K562 (cell line): ENCODE results near the gene SLC25A53. TPM values are rescaled to one million over a fixed set of nuclear protein-coding genes. Genes with fewer than 3 reads are reported as not detected.
A peak's percentile ranks its signal among the peaks of the same experiment; 100 is the strongest.

Experiments
- CBX8 ChIP-seq: fragments of 200-600 bp; sonication (generic); IDR thresholded peaks from 2 replicates; pipeline ENCODE4 v1.6.1; 2012; ENCODE audit warnings: borderline replicate concordance, mixed run types, low read depth, mild to moderate bottlenecking, moderate library complexity, mixed read lengths, low read length, control low read depth, inconsistent platforms; ENCODE audit not compliant: poor library complexity, severe bottlenecking; ENCODE audit errors: extremely low read depth
- ESRRB ChIP-seq: fragments of 250-450 bp; sonication (Bioruptor Pico); IDR thresholded peaks from 2 replicates; pipeline ENCODE4 v1.5.0; 2020; ENCODE audit warnings: mild to moderate bottlenecking, moderate library complexity, borderline replicate concordance
- JUN ChIP-seq, 2 experiments: sonication (generic) in 1 of 2; formaldehyde crosslinking in 1 of 2; IDR thresholded peaks; 2 replicates each; pipeline versions ENCODE4 v1.6.1 to v1.8.0; 2012 to 2022; ENCODE audit warnings: borderline replicate concordance in 2 of 2, mild to moderate bottlenecking in 2 of 2, improper control_type of control experiment in 1 of 2, low read depth in 1 of 2, low read length in 1 of 2, missing genetic modification reagents in 1 of 2
- MCM3 ChIP-seq: fragments of 450-650 bp; IDR thresholded peaks from 2 replicates; pipeline ENCODE4 v1.6.1; 2016
- PCBP1 ChIP-seq: fragments of 200-400 bp; formaldehyde crosslinking; IDR thresholded peaks from 2 replicates; pipeline ENCODE4 v1.6.1; 2018; ENCODE audit warnings: mild to moderate bottlenecking, low read depth, low read length; ENCODE audit not compliant: poor library complexity, severe bottlenecking
- RAD21 ChIP-seq, 2 experiments: fragments of 250-450 bp in 1 of 2; fragments of 450-650 bp in 1 of 2; sonication (Bioruptor Pico) in 1 of 2; formaldehyde crosslinking in 1 of 2; IDR thresholded peaks in 1 of 2; conservative IDR thresholded peaks in 1 of 2; 2 replicates each; pipeline versions ENCODE4 v1.4.0 to v1.8.0; 2020 to 2022; ENCODE audit warnings: mild to moderate bottlenecking in 2 of 2, moderate library complexity in 1 of 2
- ZNF23 ChIP-seq: fragments of 250-450 bp; sonication (Bioruptor Pico); IDR thresholded peaks from 2 replicates; pipeline ENCODE4 v1.4.0; 2020; ENCODE audit warnings: mild to moderate bottlenecking
- ZNF431 ChIP-seq: sonication (generic); formaldehyde crosslinking; IDR thresholded peaks from 2 replicates; pipeline ENCODE4 v1.8.0; 2022; ENCODE audit warnings: mild to moderate bottlenecking, missing genetic modification reagents
- polyA plus RNA-seq, 8 experiments: library from polyadenylated mRNA; depleted of rRNA in 4 of 8; stranded (reverse) in 5 of 8; unstranded in 3 of 8; fragments of >200 nt; fragmentation: Nextera tagmentation in 2 of 8; fragmentation: Illumina TruSeq in 1 of 8; extraction: Ambion mirVana in 2 of 8; extraction: Trizol in 1 of 8; gene quantifications; 2 replicates each; pipeline versions ENCODE4 v1.2.1 to v1.2.3, GENCODE V29; 2011 to 2014; ENCODE audit warnings: inconsistent platforms in 1 of 8, missing spikeins in 1 of 8
- total RNA-seq, 7 experiments: library from RNA; depleted of rRNA in 6 of 7; stranded (reverse); fragments of >200 nt in 6 of 7; fragmentation: Illumina TruSeq in 2 of 7; extraction: Trizol in 2 of 7; gene quantifications; 2 replicates each; pipeline versions ENCODE4 v1.2.1 to v1.2.3, GENCODE V29; 2011 to 2021; ENCODE audit warnings: low replicate concordance in 1 of 7
- TF ChIP-seq, protein P1 (sequence below), 2 experiments: fragments of 450-650 bp; formaldehyde crosslinking in 1 of 2; IDR thresholded peaks; 2 replicates each; pipeline versions ENCODE4 v1.4.0 to v1.6.1; 2014 to 2020; ENCODE audit warnings: mild to moderate bottlenecking in 2 of 2, borderline replicate concordance in 1 of 2, low read depth in 1 of 2
- TF ChIP-seq, protein P2 (sequence below): sonication (generic); formaldehyde crosslinking; IDR thresholded peaks from 2 replicates; pipeline ENCODE4 v1.8.0; 2022; ENCODE audit warnings: mild to moderate bottlenecking, missing genetic modification reagents
- TF ChIP-seq, protein P3 (sequence below), 2 experiments: fragments of 450-650 bp; IDR thresholded peaks; 2 replicates each; pipeline ENCODE4 v1.6.1; 2018; ENCODE audit warnings: mild to moderate bottlenecking in 2 of 2, low read depth in 1 of 2; ENCODE audit not compliant: partially characterized antibody in 2 of 2

The SLC25A53 gene
- total and polyA plus RNA-seq, 9 of the 15 experiments (the other 6 are each of a cell fraction or from before 2014, with no cell fraction given): 2.4 to 8.6 (median 5.6) TPM

DNA sequence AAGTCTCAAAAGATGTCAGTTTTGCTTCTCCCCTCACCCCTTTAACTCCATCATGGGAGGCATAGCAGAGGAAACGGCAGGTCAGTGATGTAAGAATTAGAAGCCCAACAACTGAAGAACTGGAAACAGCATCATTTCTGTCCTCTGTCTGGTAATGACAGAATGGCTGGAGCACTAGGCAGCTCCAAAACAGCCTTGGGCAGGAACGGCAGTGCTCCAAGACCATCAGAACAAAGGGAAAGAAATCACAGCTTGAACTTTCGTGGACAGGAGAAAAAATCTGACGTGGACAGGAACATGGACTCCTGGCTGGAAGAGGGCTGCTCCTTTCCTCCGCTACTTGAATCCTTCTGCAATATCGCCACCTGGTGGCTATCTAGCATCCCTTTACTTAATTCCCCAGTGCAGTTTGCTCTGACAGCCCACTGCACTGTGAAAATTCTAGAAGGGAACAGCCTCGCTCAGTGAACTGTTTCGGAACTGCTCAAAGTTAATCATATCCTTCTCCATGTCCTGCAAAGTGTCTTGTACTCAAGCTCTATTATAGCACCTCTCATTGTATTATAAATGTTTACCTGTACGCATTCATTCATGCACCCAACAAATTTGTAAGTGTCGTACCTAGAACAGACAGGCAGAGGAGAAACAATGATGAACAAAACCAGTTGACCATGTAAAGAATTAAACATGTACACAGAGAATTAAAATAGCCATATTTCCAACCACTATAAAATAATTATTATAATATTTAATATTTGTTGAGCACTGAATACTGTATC lies 20.4 kb downstream of the SLC25A53 start (continued):
- TF ChIP-seq, protein P1, sequence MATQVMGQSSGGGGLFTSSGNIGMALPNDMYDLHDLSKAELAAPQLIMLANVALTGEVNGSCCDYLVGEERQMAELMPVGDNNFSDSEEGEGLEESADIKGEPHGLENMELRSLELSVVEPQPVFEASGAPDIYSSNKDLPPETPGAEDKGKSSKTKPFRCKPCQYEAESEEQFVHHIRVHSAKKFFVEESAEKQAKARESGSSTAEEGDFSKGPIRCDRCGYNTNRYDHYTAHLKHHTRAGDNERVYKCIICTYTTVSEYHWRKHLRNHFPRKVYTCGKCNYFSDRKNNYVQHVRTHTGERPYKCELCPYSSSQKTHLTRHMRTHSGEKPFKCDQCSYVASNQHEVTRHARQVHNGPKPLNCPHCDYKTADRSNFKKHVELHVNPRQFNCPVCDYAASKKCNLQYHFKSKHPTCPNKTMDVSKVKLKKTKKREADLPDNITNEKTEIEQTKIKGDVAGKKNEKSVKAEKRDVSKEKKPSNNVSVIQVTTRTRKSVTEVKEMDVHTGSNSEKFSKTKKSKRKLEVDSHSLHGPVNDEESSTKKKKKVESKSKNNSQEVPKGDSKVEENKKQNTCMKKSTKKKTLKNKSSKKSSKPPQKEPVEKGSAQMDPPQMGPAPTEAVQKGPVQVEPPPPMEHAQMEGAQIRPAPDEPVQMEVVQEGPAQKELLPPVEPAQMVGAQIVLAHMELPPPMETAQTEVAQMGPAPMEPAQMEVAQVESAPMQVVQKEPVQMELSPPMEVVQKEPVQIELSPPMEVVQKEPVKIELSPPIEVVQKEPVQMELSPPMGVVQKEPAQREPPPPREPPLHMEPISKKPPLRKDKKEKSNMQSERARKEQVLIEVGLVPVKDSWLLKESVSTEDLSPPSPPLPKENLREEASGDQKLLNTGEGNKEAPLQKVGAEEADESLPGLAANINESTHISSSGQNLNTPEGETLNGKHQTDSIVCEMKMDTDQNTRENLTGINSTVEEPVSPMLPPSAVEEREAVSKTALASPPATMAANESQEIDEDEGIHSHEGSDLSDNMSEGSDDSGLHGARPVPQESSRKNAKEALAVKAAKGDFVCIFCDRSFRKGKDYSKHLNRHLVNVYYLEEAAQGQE (IDR thresholded peaks at IDR 0.05; ENCODE audit: borderline replicate concordance): peak; percentile 45; the same call in 1 of the 2 replicates
- TF ChIP-seq, protein P1 (CRISPR knock-in tag; IDR thresholded peaks at IDR 0.05; ENCODE audit: low read depth): no peak
- no peak for TF ChIP-seq ZNF431 (CRISPR knock-in tag)
- TF ChIP-seq JUN (IDR thresholded peaks at IDR 0.05; ENCODE audit: borderline replicate concordance, low read depth, low read length): no peak
- TF ChIP-seq JUN (CRISPR knock-in tag; IDR thresholded peaks at IDR 0.05; ENCODE audit: borderline replicate concordance): no peak
- peak; percentile 30 to 67; a peak in 3 of 4 replicates for TF ChIP-seq RAD21 (CRISPR knock-in tag; conservative IDR thresholded peaks at IDR 0.05 in 1 of 2, IDR thresholded peaks at IDR 0.05 in 1 of 2)
- no peak for TF ChIP-seq ZNF23 (CRISPR knock-in tag)
- no peak for TF ChIP-seq MCM3
- no peak for TF ChIP-seq ESRRB (CRISPR knock-in tag)
- TF ChIP-seq PCBP1: no peak
- TF ChIP-seq, protein P2, sequence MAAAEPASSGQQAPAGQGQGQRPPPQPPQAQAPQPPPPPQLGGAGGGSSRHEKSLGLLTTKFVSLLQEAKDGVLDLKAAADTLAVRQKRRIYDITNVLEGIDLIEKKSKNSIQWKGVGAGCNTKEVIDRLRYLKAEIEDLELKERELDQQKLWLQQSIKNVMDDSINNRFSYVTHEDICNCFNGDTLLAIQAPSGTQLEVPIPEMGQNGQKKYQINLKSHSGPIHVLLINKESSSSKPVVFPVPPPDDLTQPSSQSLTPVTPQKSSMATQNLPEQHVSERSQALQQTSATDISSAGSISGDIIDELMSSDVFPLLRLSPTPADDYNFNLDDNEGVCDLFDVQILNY: no peak
- TF ChIP-seq CBX8: no peak
- TF ChIP-seq, protein P3, sequence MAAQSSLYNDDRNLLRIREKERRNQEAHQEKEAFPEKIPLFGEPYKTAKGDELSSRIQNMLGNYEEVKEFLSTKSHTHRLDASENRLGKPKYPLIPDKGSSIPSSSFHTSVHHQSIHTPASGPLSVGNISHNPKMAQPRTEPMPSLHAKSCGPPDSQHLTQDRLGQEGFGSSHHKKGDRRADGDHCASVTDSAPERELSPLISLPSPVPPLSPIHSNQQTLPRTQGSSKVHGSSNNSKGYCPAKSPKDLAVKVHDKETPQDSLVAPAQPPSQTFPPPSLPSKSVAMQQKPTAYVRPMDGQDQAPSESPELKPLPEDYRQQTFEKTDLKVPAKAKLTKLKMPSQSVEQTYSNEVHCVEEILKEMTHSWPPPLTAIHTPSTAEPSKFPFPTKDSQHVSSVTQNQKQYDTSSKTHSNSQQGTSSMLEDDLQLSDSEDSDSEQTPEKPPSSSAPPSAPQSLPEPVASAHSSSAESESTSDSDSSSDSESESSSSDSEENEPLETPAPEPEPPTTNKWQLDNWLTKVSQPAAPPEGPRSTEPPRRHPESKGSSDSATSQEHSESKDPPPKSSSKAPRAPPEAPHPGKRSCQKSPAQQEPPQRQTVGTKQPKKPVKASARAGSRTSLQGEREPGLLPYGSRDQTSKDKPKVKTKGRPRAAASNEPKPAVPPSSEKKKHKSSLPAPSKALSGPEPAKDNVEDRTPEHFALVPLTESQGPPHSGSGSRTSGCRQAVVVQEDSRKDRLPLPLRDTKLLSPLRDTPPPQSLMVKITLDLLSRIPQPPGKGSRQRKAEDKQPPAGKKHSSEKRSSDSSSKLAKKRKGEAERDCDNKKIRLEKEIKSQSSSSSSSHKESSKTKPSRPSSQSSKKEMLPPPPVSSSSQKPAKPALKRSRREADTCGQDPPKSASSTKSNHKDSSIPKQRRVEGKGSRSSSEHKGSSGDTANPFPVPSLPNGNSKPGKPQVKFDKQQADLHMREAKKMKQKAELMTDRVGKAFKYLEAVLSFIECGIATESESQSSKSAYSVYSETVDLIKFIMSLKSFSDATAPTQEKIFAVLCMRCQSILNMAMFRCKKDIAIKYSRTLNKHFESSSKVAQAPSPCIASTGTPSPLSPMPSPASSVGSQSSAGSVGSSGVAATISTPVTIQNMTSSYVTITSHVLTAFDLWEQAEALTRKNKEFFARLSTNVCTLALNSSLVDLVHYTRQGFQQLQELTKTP (IDR thresholded peaks at IDR 0.05; ENCODE audit: low read depth in 1 of 2, partially characterized antibody in 2 of 2): no peak
